Esophagus muscularis mucosa (tissue), 4 donors: Measurements from ENCODE around the gene PPP1R3F. TPM values are rescaled to one million over a fixed set of nuclear protein-coding genes. Genes with fewer than 3 reads are reported as not detected.
"Not testable (repeated sequence)": the region's sequence is repeated elsewhere in the genome, so short reads cannot be mapped to it uniquely, and the experiment has no call there.

Experiments used
- DNase-seq: peaks from one replicate; pipeline ENCODE4 v3.0.0-alpha.2; 2017; ENCODE audit errors: extremely low spot score
- H3K27ac ChIP-seq, 4 donors: fragments of 200-600 bp; sonication (generic); replicated peaks in 1 of 4; 1 replicate in 3 of 4; 2 replicates in 1 of 4; pipeline ENCODE4 v1.5.1; 2016 to 2019; ENCODE audit warnings: mild to moderate bottlenecking in 1 of 4
- H3K27me3 ChIP-seq, 4 donors: fragments of 200-600 bp; sonication (generic); one replicate each; pipeline versions ENCODE4 v1.5.1 to v1.6.0; 2016 to 2019
- H3K36me3 ChIP-seq, 4 donors: fragments of 200-600 bp; sonication (generic); one replicate each; pipeline ENCODE4 v1.5.1; 2016 to 2019
- H3K4me1 ChIP-seq, 4 donors: fragments of 200-600 bp; sonication (generic); one replicate each; pipeline ENCODE4 v1.5.1; 2016 to 2019
- H3K4me3 ChIP-seq, 4 donors: fragments of 200-600 bp; sonication (generic); 1 replicate in 2 of 4; 2 replicates in 2 of 4; pipeline ENCODE4 v1.5.1; 2016 to 2019; ENCODE audit warnings: mild to moderate bottlenecking in 4 of 4, moderate library complexity in 1 of 4
- H3K9me3 ChIP-seq, 4 donors: fragments of 200-600 bp; sonication (generic); 1 replicate in 3 of 4; 2 replicates in 1 of 4; pipeline ENCODE4 v1.5.1; 2016 to 2019
- EP300 ChIP-seq: sonication (generic); formaldehyde crosslinking; IDR thresholded peaks from one replicate; pipeline ENCODE4 v1.6.1; 2017; ENCODE audit warnings: antibody characterized with exemption
- POLR2A ChIP-seq: fragments of 450-650 bp; IDR thresholded peaks from one replicate; pipeline ENCODE4 v1.6.1; 2017; ENCODE audit warnings: antibody characterized with exemption, moderate library complexity, mild to moderate bottlenecking, low read depth
- POLR2AphosphoS5 ChIP-seq, 2 donors: sonication (generic); formaldehyde crosslinking; IDR thresholded peaks; one replicate each; pipeline ENCODE4 v1.6.1; 2017; ENCODE audit warnings: antibody characterized with exemption in 2 of 2
- WGBS: methylation state at CpG from one replicate; pipeline ENCODE4 v1.1.5; 2018; 5-methylcytosine and 5-hydroxymethylcytosine counted together
- intact Hi-C: fragments of 100-400 bp; cut with DNase I; formaldehyde crosslinking; loops from one replicate; pipeline ENCODE4 v1.15.1; 2023
- total RNA-seq, 4 donors: library from RNA; depleted of rRNA; stranded (reverse); fragments of >200 nt; gene quantifications; one replicate each; pipeline versions ENCODE4 v1.1.0 to v1.2.1, GENCODE V29; 2016
- TF ChIP-seq, protein P1 (sequence below), 3 experiments: fragments of 200-600 bp in 2 of 3; fragments of 450-650 bp in 1 of 3; sonication (generic) in 2 of 3; IDR thresholded peaks; one replicate each; pipeline ENCODE4 v1.5.1; 2017 to 2019; ENCODE audit warnings: antibody characterized with exemption in 3 of 3, mild to moderate bottlenecking in 2 of 3, moderate library complexity in 1 of 3

Gene PPP1R3F
- total RNA-seq, 4 donors from 2014 or later = 13.8 to 27.0 (median 16.4) TPM

DNA sequence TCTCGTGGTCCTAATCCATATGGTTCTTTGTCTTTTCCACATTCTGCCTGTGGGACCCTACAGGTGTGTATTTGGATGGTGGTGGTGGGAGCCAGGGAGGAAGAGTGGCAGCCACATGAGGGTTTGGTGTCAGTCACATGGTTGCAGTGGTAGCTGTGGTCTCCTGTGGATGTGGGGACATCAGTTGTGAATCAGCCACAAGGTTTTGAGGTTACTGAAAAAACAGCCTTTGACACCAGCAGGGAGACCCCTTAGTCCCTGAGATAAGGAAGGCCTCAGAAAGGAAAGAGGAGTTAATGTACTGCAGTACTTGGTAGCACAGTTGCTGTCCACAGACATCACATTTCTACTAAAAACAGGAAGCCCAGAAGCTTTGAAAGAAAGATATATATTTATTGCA lies 18.1 kb downstream of the PPP1R3F start:
- intact Hi-C loops = no loop called here
- peaks cover 0 to 8% (median 3%) of the 10 kb centered on the region in 4 donors for H3K36me3 ChIP-seq
- no peaks in the 10 kb centered on the region for H3K27me3 ChIP-seq
- H3K4me1 ChIP-seq = peaks cover 5 to 9% (median 7%) of the 10 kb centered on the region in 4 donors
- 64% methylated on average over 1 of the region's 1 CpG for WGBS
- H3K9me3 ChIP-seq = no peaks in the 10 kb centered on the region
- DNase-seq = no peak
- H3K27ac ChIP-seq = no peak overlapping the region
- TF ChIP-seq POLR2AphosphoS5 (IDR thresholded peaks at IDR 0.05) (no peak), POLR2A (no peak), EP300 (no peak)
- TF ChIP-seq, protein P1, sequence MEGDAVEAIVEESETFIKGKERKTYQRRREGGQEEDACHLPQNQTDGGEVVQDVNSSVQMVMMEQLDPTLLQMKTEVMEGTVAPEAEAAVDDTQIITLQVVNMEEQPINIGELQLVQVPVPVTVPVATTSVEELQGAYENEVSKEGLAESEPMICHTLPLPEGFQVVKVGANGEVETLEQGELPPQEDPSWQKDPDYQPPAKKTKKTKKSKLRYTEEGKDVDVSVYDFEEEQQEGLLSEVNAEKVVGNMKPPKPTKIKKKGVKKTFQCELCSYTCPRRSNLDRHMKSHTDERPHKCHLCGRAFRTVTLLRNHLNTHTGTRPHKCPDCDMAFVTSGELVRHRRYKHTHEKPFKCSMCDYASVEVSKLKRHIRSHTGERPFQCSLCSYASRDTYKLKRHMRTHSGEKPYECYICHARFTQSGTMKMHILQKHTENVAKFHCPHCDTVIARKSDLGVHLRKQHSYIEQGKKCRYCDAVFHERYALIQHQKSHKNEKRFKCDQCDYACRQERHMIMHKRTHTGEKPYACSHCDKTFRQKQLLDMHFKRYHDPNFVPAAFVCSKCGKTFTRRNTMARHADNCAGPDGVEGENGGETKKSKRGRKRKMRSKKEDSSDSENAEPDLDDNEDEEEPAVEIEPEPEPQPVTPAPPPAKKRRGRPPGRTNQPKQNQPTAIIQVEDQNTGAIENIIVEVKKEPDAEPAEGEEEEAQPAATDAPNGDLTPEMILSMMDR (IDR thresholded peaks at IDR 0.05) = no peak
- no peak overlapping the region for H3K4me3 ChIP-seq

DNA sequence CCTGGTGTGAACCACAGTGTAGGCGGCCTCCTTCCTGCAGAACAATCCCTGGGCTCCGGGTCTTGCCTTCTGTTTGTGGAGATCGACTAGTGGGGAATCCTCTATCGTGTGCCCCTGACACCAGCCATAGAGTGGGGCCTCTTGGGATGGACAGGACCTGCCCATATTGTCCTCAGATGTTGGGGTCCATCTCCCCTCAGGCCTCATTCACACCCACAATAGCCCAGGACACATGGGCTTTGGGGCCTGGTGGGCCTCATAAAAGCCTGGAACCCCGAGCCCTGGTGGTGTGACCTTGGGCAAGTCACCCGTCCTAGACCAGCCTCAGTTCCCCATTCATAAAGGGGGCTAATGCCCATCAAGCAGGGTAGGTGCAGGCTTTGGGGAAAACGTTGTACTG lies 20.6 kb downstream of the PPP1R3F start:
- no peaks in the 10 kb centered on the region for H3K9me3 ChIP-seq
- no peak for DNase-seq
- intact Hi-C loops = no loop called here

DNA sequence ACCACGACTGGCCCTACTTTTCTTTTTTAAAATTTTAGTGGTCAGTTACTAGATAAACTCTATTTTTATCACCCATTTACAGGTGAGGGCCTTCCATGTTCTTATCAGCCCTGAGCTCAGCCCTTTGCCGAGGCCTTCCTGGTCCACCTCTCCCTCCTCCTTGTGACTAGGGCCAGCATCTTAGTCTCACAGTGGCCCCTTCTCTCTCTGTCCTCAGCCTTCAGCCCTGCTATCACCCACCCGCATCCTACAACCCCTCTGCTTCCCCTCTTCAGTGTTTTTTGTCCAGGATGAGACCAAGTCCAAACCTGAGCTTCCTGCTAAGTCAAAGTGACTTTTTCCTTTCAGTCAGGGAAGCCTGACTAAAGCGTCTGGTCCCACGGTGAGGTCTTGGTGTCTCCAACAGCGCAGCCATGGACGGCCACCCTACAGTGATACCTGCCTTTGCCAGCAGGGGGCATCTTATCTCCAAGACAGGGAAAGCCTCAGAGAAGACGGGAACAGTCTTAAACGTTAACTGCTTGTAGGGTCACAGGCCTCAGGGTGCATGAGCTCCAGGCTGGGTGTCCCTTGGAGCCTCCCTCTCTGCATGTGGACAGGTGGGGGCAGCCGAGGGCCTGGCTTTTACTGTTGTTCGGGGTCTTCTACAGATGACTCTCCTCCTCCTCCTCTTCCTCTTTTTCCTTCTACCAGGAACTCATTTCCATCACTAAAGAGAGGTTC lies 22.2 kb downstream of the PPP1R3F start:
- 44% methylated on average over 11 of the region's 11 CpGs for WGBS

More for the DNA sequence above, 20.6 kb downstream of the PPP1R3F start:
- Histone ChIP-seq H3K27ac (no peak overlapping the region), H3K27me3 (no peaks in the 10 kb centered on the region), H3K4me3 (no peak overlapping the region), H3K36me3 (peaks cover 0 to 8% (median 3%) of the 10 kb centered on the region in 4 donors), H3K4me1 (peaks cover 5 to 10% (median 7%) of the 10 kb centered on the region in 4 donors)
- TF ChIP-seq, protein P1 (IDR thresholded peaks at IDR 0.05) = no peak
- TF ChIP-seq POLR2AphosphoS5 (IDR thresholded peaks at IDR 0.05) = no peak
- no peak for TF ChIP-seq EP300
- TF ChIP-seq POLR2A = no peak
- 76% methylated on average over 7 of the region's 7 CpGs for WGBS

DNA sequence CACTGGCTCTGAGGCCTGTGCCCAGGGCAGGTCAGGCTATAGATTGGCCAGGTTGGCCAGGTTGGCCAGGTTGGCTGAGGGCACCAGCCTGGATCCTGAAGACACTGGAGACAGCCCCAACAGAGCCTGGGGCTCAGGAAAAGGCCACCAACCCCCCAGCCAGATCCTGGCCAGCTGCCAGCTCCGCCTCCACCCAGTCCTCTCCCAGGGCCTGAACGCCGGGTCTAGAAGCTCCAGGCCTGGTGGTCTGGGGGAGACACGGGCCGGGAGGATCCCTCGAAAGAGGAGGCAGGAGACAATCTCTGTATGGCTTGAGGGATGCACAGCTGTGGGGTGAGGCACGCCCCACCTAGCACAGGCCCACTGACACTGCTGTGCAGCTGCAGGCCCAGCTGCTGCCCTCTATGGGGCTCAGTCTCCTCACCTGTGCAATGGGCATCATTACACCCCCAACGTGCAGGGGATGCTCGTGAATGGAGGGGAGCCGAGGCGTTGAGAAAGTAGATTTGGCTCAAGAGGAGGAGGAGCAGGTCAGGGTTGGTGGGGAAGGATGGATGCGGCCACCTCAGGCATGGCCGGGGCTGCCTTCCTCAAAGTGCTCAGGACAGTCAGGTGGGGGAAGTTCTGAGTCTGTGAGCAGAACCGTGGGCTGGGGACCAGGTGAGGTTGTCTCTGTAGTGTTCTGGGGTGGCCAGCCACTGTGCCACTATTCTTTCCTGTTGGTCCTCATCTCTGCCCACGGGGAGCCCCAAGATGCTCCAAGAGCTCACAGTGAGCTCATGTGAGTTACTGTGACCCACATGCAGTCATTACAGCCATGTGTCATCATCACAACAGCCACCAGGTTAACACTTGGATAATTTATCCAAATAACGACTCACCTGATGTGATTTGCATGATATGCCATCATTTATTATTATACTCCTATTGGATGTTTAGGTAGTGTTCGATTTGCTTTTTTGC lies 23.1 kb downstream of the PPP1R3F start:
- peaks cover 0 to 3% (median 0%) of the 10 kb centered on the region in 4 donors for H3K27me3 ChIP-seq
- 84% methylated on average over 17 of the region's 17 CpGs for WGBS
- DNase-seq = no peak
- no peaks in the 10 kb centered on the region for H3K9me3 ChIP-seq
- H3K4me1 ChIP-seq = peaks cover 5 to 10% (median 7%) of the 10 kb centered on the region in 4 donors
- TF ChIP-seq POLR2A (no peak), POLR2AphosphoS5 (IDR thresholded peaks at IDR 0.05) (no peak), EP300 (no peak)
- TF ChIP-seq, protein P1 (IDR thresholded peaks at IDR 0.05) = no peak
- H3K27ac ChIP-seq = no peak overlapping the region
- H3K4me3 ChIP-seq = no peak overlapping the region
- intact Hi-C loops = no loop called here
- no peaks in the 10 kb centered on the region for H3K36me3 ChIP-seq

More for the DNA sequence above, 22.2 kb downstream of the PPP1R3F start:
- Histone ChIP-seq H3K4me1 (peaks cover 5 to 10% (median 7%) of the 10 kb centered on the region in 4 donors), H3K36me3 (no peaks in the 10 kb centered on the region), H3K27me3 (peaks cover 0 to 3% (median 0%) of the 10 kb centered on the region in 4 donors), H3K4me3 (no peak overlapping the region), H3K27ac (no peak overlapping the region), H3K9me3 (no peaks in the 10 kb centered on the region)
- intact Hi-C loops = no loop called here
- no peak for TF ChIP-seq POLR2AphosphoS5 (IDR thresholded peaks at IDR 0.05)
- TF ChIP-seq POLR2A = no peak
- no peak for TF ChIP-seq EP300
- TF ChIP-seq, protein P1 (IDR thresholded peaks at IDR 0.05) = peak; percentile 40 to 67 (median 50)
- DNase-seq = no peak

DNA sequence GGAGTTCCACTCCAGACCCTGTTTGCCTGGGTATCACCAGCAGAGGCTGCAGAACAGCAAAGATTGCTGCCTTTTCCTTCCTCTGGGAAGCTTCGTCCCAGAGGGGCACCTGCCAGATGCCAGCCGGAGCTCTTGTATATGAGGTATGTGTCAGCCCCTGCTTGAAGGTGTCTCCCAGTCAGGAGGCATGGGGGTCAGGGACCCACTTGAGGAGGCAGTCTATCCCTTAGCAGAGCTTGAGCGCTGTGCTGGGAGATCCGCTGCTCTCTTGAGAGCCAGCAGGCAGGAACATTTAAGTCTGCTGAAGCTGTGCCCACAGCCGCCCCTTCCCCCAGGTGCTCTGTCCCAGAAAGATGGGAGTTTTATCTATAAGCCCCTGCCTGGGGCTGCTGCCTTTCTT lies 29.7 kb downstream of the PPP1R3F start:
- H3K27ac ChIP-seq, H3K9me3 ChIP-seq, H3K4me3 ChIP-seq, H3K4me1 ChIP-seq, H3K27me3 ChIP-seq, H3K36me3 ChIP-seq, DNase-seq, intact Hi-C loops: not testable (repeated sequence)
- 93% methylated on average over 2 of the region's 5 CpGs for WGBS
